CD4-positive, alpha-beta T cell (primary cell): ENCODE measurements around the gene COX7A2L. TPM values are rescaled to one million over a fixed set of nuclear protein-coding genes. Genes with fewer than 3 reads are reported as not detected.
A peak's percentile ranks its signal among the peaks of the same experiment; 100 is the strongest.

Experiments used
- ATAC-seq: fragments of 200-7000 bp; cut with Tn5 transposase; one replicate; pipeline ENCODE4 v1.10.0; 2022; ENCODE audit warnings: mild to moderate bottlenecking; ENCODE audit not compliant: poor library complexity
- CTCF ChIA-PET: fragments of 350-600 bp; sonication (Branson Sonifier 250); formaldehyde crosslinking; loops from one replicate; lab custom pipeline; 2021; ENCODE audit warnings: antibody characterized with exemption, inconsistent platforms; lab: Charles Lee
- POLR2A ChIA-PET: fragments of 350-600 bp; sonication (Branson Sonifier 250); formaldehyde crosslinking; loops from one replicate; lab custom pipeline; 2021; ENCODE audit warnings: antibody characterized with exemption, inconsistent platforms; lab: Charles Lee
- DNase-seq, 14 experiments: peaks; one replicate each; pipeline ENCODE4 v3.0.0-alpha.2; 2013 to 2020; ENCODE audit warnings: mixed read lengths in 2 of 14
- H3K27ac ChIP-seq, 2 donors: one replicate each; pipeline versions ENCODE4 v1.5.1 to v1.7.0; 2013; ENCODE audit warnings: low read length in 2 of 2, low read depth in 1 of 2, mild to moderate bottlenecking in 1 of 2
- H3K27me3 ChIP-seq, 2 experiments: 1 replicate in 1 of 2; 2 replicates in 1 of 2; pipeline versions ENCODE4 v1.6.1 to v1.7.0; 2013; ENCODE audit warnings: low read length in 2 of 2, control low read depth in 1 of 2, mild to moderate bottlenecking in 1 of 2, moderate library complexity in 1 of 2; ENCODE audit not compliant: insufficient read depth in 2 of 2, control insufficient read depth in 1 of 2
- H3K36me3 ChIP-seq: one replicate; pipeline ENCODE4 v1.6.1; 2013; ENCODE audit warnings: low read length, control low read depth; ENCODE audit not compliant: insufficient read depth
- H3K4me1 ChIP-seq: one replicate; pipeline ENCODE4 v1.6.1; 2013; ENCODE audit warnings: low read length, control low read depth; ENCODE audit not compliant: insufficient read depth
- H3K4me3 ChIP-seq: one replicate; pipeline ENCODE4 v1.5.1; 2013; ENCODE audit warnings: mild to moderate bottlenecking, low read length, moderate library complexity
- H3K9me3 ChIP-seq, 2 experiments: 1 replicate in 1 of 2; 2 replicates in 1 of 2; pipeline versions ENCODE4 v1.6.1 to v1.7.0; 2013; ENCODE audit warnings: low read length in 2 of 2, mild to moderate bottlenecking in 2 of 2, control low read depth in 1 of 2, moderate library complexity in 1 of 2; ENCODE audit not compliant: control insufficient read depth in 1 of 2, insufficient read depth in 1 of 2
- H3K27ac Mint-ChIP-seq: one replicate; pipeline ENCODE4 v1.8.0; 2020; ENCODE audit warnings: mixed read lengths
- H3K27me3 Mint-ChIP-seq: one replicate; pipeline ENCODE4 v1.8.0; 2021; ENCODE audit warnings: mixed read lengths
- H3K36me3 Mint-ChIP-seq: one replicate; pipeline ENCODE4 v1.8.0; 2021; ENCODE audit warnings: low read depth, mixed read lengths
- H3K4me1 Mint-ChIP-seq: one replicate; pipeline ENCODE4 v1.8.0; 2021; ENCODE audit warnings: low read depth, mixed read lengths
- H3K4me3 Mint-ChIP-seq: one replicate; pipeline ENCODE4 v1.8.0; 2020; ENCODE audit warnings: mild to moderate bottlenecking, mixed read lengths
- H3K9me3 Mint-ChIP-seq: one replicate; pipeline ENCODE4 v1.8.0; 2020; ENCODE audit warnings: mixed read lengths
- CTCF ChIP-seq: fragments of 200-600 bp; IDR thresholded peaks from one replicate; pipeline ENCODE4 v1.8.0; 2022; ENCODE audit warnings: antibody characterized with exemption, mild to moderate bottlenecking
- intact Hi-C, 2 experiments: fragments of 100-400 bp; cut with DNase I in 1 of 2; cut with micrococcal nuclease in 1 of 2; formaldehyde crosslinking; loops; one replicate each; pipeline versions ENCODE4 v1.15.1 to v1.9.0; 2023 to 2025; cut with DNase I, micrococcal nuclease
- total RNA-seq, 174 experiments: library from RNA in 2 of 174; stranded (reverse) in 2 of 174; gene quantifications; one replicate each; pipeline ENCODE4 v1.2.3 and lab custom pipeline; 2021 to 2026

The COX7A2L gene
- total RNA-seq, 2 experiments from 2014 or later = 51.3 to 57.3 TPM

DNA sequence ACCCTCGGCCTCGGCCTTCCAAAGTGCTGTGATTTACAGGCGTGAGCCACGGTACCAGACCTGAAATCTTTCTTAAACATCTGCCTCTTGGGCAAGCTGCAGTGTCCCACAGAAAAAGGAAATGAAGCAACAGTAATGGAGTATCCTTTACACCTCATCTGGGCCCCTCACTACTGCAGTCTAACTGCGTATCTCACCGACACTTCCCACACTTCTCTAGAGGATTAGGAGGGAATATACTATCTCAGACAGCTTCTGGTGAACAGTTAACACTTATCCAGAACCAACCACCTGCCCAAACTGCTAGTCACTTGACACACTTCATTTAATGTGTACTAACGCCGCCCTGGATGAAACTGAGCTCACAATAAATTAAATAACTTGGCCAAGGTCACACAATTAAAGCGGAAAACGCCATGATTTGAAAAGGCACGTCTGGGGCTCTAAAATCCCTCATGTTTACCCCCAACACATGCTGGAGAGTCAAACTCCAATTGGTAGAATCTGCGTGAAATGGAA, 993 bp downstream of the COX7A2L start:
- H3K4me3 ChIP-seq = peak overlapping the region; percentile 88
- POLR2A ChIA-PET = interaction anchor here (0.9 to 1.5 kb wide), 7 partner anchors 9 to 450 kb away, joined by 3 to 4 read pairs (median 3); no protein-coding TSS in a partner anchor
- intact Hi-C loops = loop anchor here (2.0 to 10.0 kb wide), 8 partner anchors 133 to 1995 kb away; partner anchors contain the start of genes EML4 (in 1 of the 2) and KCNG3 (in 1 of the 2)
- Mint-ChIP-seq H3K4me1 (peaks cover 52% of the 10 kb centered on the region), H3K9me3 (no peaks in the 10 kb centered on the region), H3K4me3 (peak overlapping the region; percentile 88), H3K27ac (peak overlapping the region; percentile 99), H3K27me3 (no peaks in the 10 kb centered on the region), H3K36me3 (peaks cover 23% of the 10 kb centered on the region)
- H3K36me3 ChIP-seq = no peaks in the 10 kb centered on the region
- peaks cover 34% of the 10 kb centered on the region for H3K4me1 ChIP-seq
- ATAC-seq = no peak
- H3K27ac ChIP-seq = peak overlapping the region; percentile 91 to 96
- peak in 3 of 14 experiments; percentile 41 to 50 (median 45) for DNase-seq
- TF ChIP-seq CTCF = no peak
- CTCF ChIA-PET = no interaction called here
- no peaks in the 10 kb centered on the region for H3K27me3 ChIP-seq
- H3K9me3 ChIP-seq = no peaks in the 10 kb centered on the region

- ATAC-seq (no peak), DNase-seq (peak in 1 of 14 experiments; percentile 23)
- Mint-ChIP-seq H3K9me3 (no peaks in the 10 kb centered on the region), H3K27me3 (no peaks in the 10 kb centered on the region), H3K4me1 (peaks cover 57% of the 10 kb centered on the region), H3K36me3 (peaks cover 29% of the 10 kb centered on the region), H3K4me3 (peak overlapping the region; percentile 88), H3K27ac (peak overlapping the region; percentile 99)
- Histone ChIP-seq H3K27ac (peak overlapping the region in 1 of 2 donors; percentile 96), H3K27me3 (no peaks in the 10 kb centered on the region), H3K36me3 (no peaks in the 10 kb centered on the region), H3K4me3 (peak overlapping the region; percentile 88), H3K9me3 (no peaks in the 10 kb centered on the region), H3K4me1 (peaks cover 34% of the 10 kb centered on the region)
- POLR2A ChIA-PET = interaction anchor here (1.1 to 1.5 kb wide), 4 partner anchors 8 to 451 kb away, joined by 3 read pairs; no protein-coding TSS in a partner anchor
- TF ChIP-seq CTCF = no peak
- intact Hi-C loops = no loop called here
- CTCF ChIA-PET = no interaction called here
Observed at GRCh38 chr2:42359304-42359964, 1.6 kb downstream of the COX7A2L start.

- Histone ChIP-seq H3K4me3 (no peak overlapping the region), H3K36me3 (peaks cover 37% of the 10 kb centered on the region), H3K27me3 (no peaks in the 10 kb centered on the region), H3K27ac (no peak overlapping the region), H3K9me3 (no peaks in the 10 kb centered on the region), H3K4me1 (peaks cover 10% of the 10 kb centered on the region)
- H3K4me3 Mint-ChIP-seq = no peak overlapping the region
- no peaks in the 10 kb centered on the region for H3K27me3 Mint-ChIP-seq
- DNase-seq (peak in 1 of 14 experiments; percentile 23), ATAC-seq (peak; percentile 26)
- ChIA-PET POLR2A (no interaction called here), CTCF (no interaction called here)
- no peaks in the 10 kb centered on the region for H3K9me3 Mint-ChIP-seq
- H3K36me3 Mint-ChIP-seq = peaks cover 70% of the 10 kb centered on the region
- intact Hi-C loops = no loop called here
- TF ChIP-seq CTCF = no peak
- no peak overlapping the region for H3K27ac Mint-ChIP-seq
- peaks cover 62% of the 10 kb centered on the region for H3K4me1 Mint-ChIP-seq
Observed at GRCh38 chr2:42353792-42354429, 7.1 kb downstream of the COX7A2L start.
